HepG2 (cell line): Measurements from ENCODE around the gene ITM2A. TPM values are rescaled to one million over a fixed set of nuclear protein-coding genes. Genes with fewer than 3 reads are reported as not detected.

Experiments
- ATAC-seq: fragments of 200-7000 bp; cut with Tn5 transposase; 3 replicates; pipeline ENCODE4 v1.9.1; 2020; ENCODE audit warnings: mild to moderate bottlenecking, moderate library complexity
- Bru-seq: library from RNA; stranded (reverse); fragments of 400-500 nt; gene quantifications from one replicate; lab custom pipeline; 2021; lab: Mats Ljungman, UMichigan
- BruChase-seq, 2 experiments: library from RNA; stranded (reverse); fragments of 400-500 nt; gene quantifications; one replicate each; lab custom pipeline; 2021; lab: Mats Ljungman, UMichigan
- BruUV-seq: library from RNA; stranded (reverse); fragments of 400-500 nt; replicated peaks from 2 replicates; lab custom pipeline; 2021; lab: Mats Ljungman, UMichigan
- CTCF ChIA-PET: fragments of 300-600 bp; formaldehyde crosslinking; extraction: SDS; loops from one replicate; lab custom pipeline; 2021; ENCODE audit warnings: low total read pairs, inconsistent platforms, low intra/inter-chr PET ratio; lab: Yijun Ruan, JAX
- POLR2A ChIA-PET: fragments of 350-600 bp; sonication (Branson Sonifier 250); formaldehyde crosslinking; loops from one replicate; lab custom pipeline; 2020; ENCODE audit warnings: antibody characterized with exemption, inconsistent platforms; lab: Yijun Ruan, JAX
- DNase-seq: peaks from one replicate; pipeline ENCODE4 v3.0.0-alpha.2; 2015; ENCODE audit warnings: low spot score
- FAIRE-seq: peaks from 3 replicates; lab custom pipeline; 2011; peaks lifted over from hg19 to GRCh38; lab: Jason Lieb, UNC
- H2AFZ ChIP-seq: one replicate; pipeline ENCODE4 v1.6.1; 2011; ENCODE audit warnings: low read length, inconsistent platforms
- H3K27ac ChIP-seq: fragments of 300-600 bp; 3 replicates; pipeline ENCODE4 v1.8.0; 2011; ENCODE audit warnings: mixed run types, mild to moderate bottlenecking, mixed read lengths, low read length, inconsistent platforms; ENCODE audit not compliant: insufficient read depth; ENCODE audit errors: extremely low read length
- H3K27me3 ChIP-seq, 2 experiments: fragments of 200-600 bp in 1 of 2; 2 replicates in 1 of 2; 3 replicates in 1 of 2; pipeline versions ENCODE4 v1.6.0 to v1.8.0; 2011; ENCODE audit warnings: low read length in 2 of 2, mild to moderate bottlenecking in 2 of 2, moderate library complexity in 2 of 2, inconsistent platforms in 1 of 2; ENCODE audit not compliant: insufficient read depth in 2 of 2, control insufficient read depth in 1 of 2
- H3K36me3 ChIP-seq, 2 experiments: fragments of 200-600 bp in 1 of 2; replicated peaks in 1 of 2; 2 replicates in 1 of 2; 3 replicates in 1 of 2; pipeline versions ENCODE4 v1.5.1 to v1.8.0; 2011; ENCODE audit warnings: low read length in 2 of 2, inconsistent platforms in 1 of 2; ENCODE audit not compliant: insufficient read depth in 2 of 2, control insufficient read depth in 1 of 2
- H3K4me1 ChIP-seq: 2 replicates; pipeline ENCODE4 v1.5.1; 2012; ENCODE audit warnings: low read length, inconsistent platforms; ENCODE audit not compliant: insufficient read depth
- H3K4me2 ChIP-seq: 2 replicates; pipeline ENCODE4 v1.6.0; 2011; ENCODE audit warnings: low read depth, low read length, inconsistent platforms
- H3K4me3 ChIP-seq, 3 experiments: fragments of 200-600 bp in 1 of 3; sonication (generic), shearing (Covaris generic) in 1 of 3; replicated peaks in 1 of 3; 2 replicates each; pipeline ENCODE4 v1.5.1; 2011 to 2016; ENCODE audit warnings: low read length in 3 of 3, inconsistent platforms in 2 of 3, low read depth in 2 of 3, mild to moderate bottlenecking in 2 of 3, control low read depth in 1 of 3, mixed read lengths in 1 of 3; ENCODE audit not compliant: insufficient read depth in 1 of 3
- H3K79me2 ChIP-seq: one replicate; pipeline ENCODE4 v1.6.1; 2011; ENCODE audit warnings: low read length, inconsistent platforms; ENCODE audit not compliant: insufficient read depth
- H3K9ac ChIP-seq: 2 replicates; pipeline ENCODE4 v1.6.0; 2011; ENCODE audit warnings: mild to moderate bottlenecking, low read depth, low read length, inconsistent platforms; ENCODE audit not compliant: insufficient read depth
- H3K9me3 ChIP-seq: 2 replicates; pipeline ENCODE4 v1.5.1; 2012; ENCODE audit warnings: mild to moderate bottlenecking, low read length
- H4K20me1 ChIP-seq: 2 replicates; pipeline ENCODE4 v1.6.0; 2011; ENCODE audit warnings: inconsistent platforms, mild to moderate bottlenecking, low read length, moderate library complexity; ENCODE audit not compliant: insufficient read depth
- KLF11 ChIP-seq: IDR thresholded peaks from 2 replicates; pipeline ENCODE4 v1.6.1; 2016; ENCODE audit warnings: missing compliant biosample characterization
- MTA3 ChIP-seq: sonication (generic); formaldehyde crosslinking; IDR thresholded peaks from 2 replicates; pipeline ENCODE4 v1.4.0; 2020; ENCODE audit warnings: missing genetic modification reagents
- NCOA1 ChIP-seq: sonication (generic); formaldehyde crosslinking; IDR thresholded peaks from 2 replicates; pipeline ENCODE4 v1.9.0; 2021; ENCODE audit warnings: missing genetic modification reagents
- SRSF1 ChIP-seq: fragments of 200-400 bp; formaldehyde crosslinking; optimal IDR thresholded peaks from 2 replicates; pipeline ENCODE3; 2017; ENCODE audit warnings: mild to moderate bottlenecking, low read depth, low read length, moderate library complexity
- ZNF570 ChIP-seq: sonication (generic); formaldehyde crosslinking; IDR thresholded peaks from 2 replicates; pipeline ENCODE4 v1.4.0; 2020; ENCODE audit warnings: mild to moderate bottlenecking, missing genetic modification reagents, borderline replicate concordance
- WGBS: methylation state at CpG from one replicate; pipeline ENCODE4 v1.1.6; 2017; ENCODE audit warnings: low lambda C conversion rate; 5-methylcytosine and 5-hydroxymethylcytosine counted together
- in situ Hi-C: cut with HindIII; loops from 2 replicates; pipeline ENCODE4 v1.10.0; 2017; ENCODE audit warnings: low pct_unique_long_range_greater_than_20kb; ENCODE audit not compliant: extremely low pct_ligation_motif_present
- intact Hi-C: fragments of 100-400 bp; cut with micrococcal nuclease; formaldehyde crosslinking; loops from one replicate; pipeline ENCODE4 v1.10.0; 2022; ENCODE audit not compliant: unreplicated experiment
- long read RNA-seq, 2 experiments: library from RNA in 1 of 2; library from polyadenylated mRNA in 1 of 2; stranded (forward) in 1 of 2; unstranded in 1 of 2; transcript quantifications; one replicate each; pipeline ENCODE4 v2.0.0, GENCODE V29; 2019 to 2022
- polyA minus RNA-seq, 3 experiments: library from RNA; depleted of rRNA, polyadenylated mRNA; stranded (reverse); fragments of >200 nt; gene quantifications; 2 replicates each; pipeline ENCODE4 v1.2.3, GENCODE V29; 2011; ENCODE audit warnings: low replicate concordance in 1 of 3
- polyA plus RNA-seq, 8 experiments: library from polyadenylated mRNA; depleted of rRNA in 3 of 8; stranded (reverse) in 7 of 8; unstranded in 1 of 8; fragments of >200 nt; fragmentation: Illumina TruSeq in 4 of 8; extraction: Trizol in 4 of 8; gene quantifications; 2 replicates each; pipeline versions ENCODE4 v1.2.1 to v1.2.3, GENCODE V29; 2011 to 2016; ENCODE audit warnings: low read depth in 4 of 8, missing spikeins in 1 of 8, mixed read lengths in 1 of 8; ENCODE audit not compliant: insufficient read depth in 1 of 8
- total RNA-seq, 5 experiments: library from RNA; depleted of rRNA; stranded (reverse); fragments of >200 nt; fragmentation: Illumina TruSeq; extraction: Trizol; gene quantifications; 2 replicates each; pipeline ENCODE4 v1.2.3, GENCODE V29; 2016; ENCODE audit warnings: low read depth in 1 of 5

ITM2A gene
- total RNA-seq (2016; rRNA removed; fragmentation: Illumina TruSeq; extraction: Trizol) (not detected in 2 replicates), polyA plus RNA-seq (2011; rRNA removed) (not detected in 2 replicates), polyA minus RNA-seq (2011; rRNA and poly(A)+ RNA removed; ENCODE audit: low replicate concordance) (0.51 TPM in 1 of 2 replicates, not detected in the other), Bru-seq, nascent RNA (not detected), BruChase-seq, experiment 1, labeled RNA remaining after a 6-hour chase (percentile 11 among the genes with signal in this experiment), BruChase-seq, experiment 2, labeled RNA remaining after a 2-hour chase (percentile 10 among the genes with signal in this experiment)
- not detected in 2 replicates for total RNA-seq (2016; cell fraction: cytosol; rRNA removed; fragmentation: Illumina TruSeq; extraction: Trizol; ENCODE audit: low read depth)
- not detected in 2 replicates for total RNA-seq (2016; cell fraction: insoluble cytoplasmic fraction; rRNA removed; fragmentation: Illumina TruSeq; extraction: Trizol)
- total RNA-seq (2016; cell fraction: membrane; rRNA removed; fragmentation: Illumina TruSeq; extraction: Trizol), result not detected in 2 replicates
- total RNA-seq (2016; cell fraction: nucleus; rRNA removed; fragmentation: Illumina TruSeq; extraction: Trizol), result not detected in 2 replicates
- polyA plus RNA-seq (2011; cell fraction: cytosol; rRNA removed), result 0.03 TPM in 1 of 2 replicates, not detected in the other
- 0.10 TPM in 1 of 2 replicates, not detected in the other for polyA plus RNA-seq (2011; cell fraction: nucleus; rRNA removed)
- not detected in 2 replicates for polyA plus RNA-seq (2012)
- polyA plus RNA-seq (2016; cell fraction: cytosol; fragmentation: Illumina TruSeq; extraction: Trizol; ENCODE audit: low read depth), result not detected in 2 replicates
- not detected in 2 replicates for polyA plus RNA-seq (2016; cell fraction: insoluble cytoplasmic fraction; fragmentation: Illumina TruSeq; extraction: Trizol; ENCODE audit: low read depth)
- polyA plus RNA-seq (2016; cell fraction: membrane; fragmentation: Illumina TruSeq; extraction: Trizol; ENCODE audit: low read depth), result not detected in 2 replicates
- not detected in 2 replicates for polyA plus RNA-seq (2016; cell fraction: nucleus; fragmentation: Illumina TruSeq; extraction: Trizol; ENCODE audit: insufficient read depth, low read depth)
- not detected in 2 replicates for polyA minus RNA-seq (2011; cell fraction: cytosol; rRNA and poly(A)+ RNA removed)
- polyA minus RNA-seq (2011; cell fraction: nucleus; rRNA and poly(A)+ RNA removed), result not detected in 2 replicates
- long read RNA-seq, experiment 1, result 0 reads
- long read RNA-seq, experiment 2, result 0 reads

DNA sequence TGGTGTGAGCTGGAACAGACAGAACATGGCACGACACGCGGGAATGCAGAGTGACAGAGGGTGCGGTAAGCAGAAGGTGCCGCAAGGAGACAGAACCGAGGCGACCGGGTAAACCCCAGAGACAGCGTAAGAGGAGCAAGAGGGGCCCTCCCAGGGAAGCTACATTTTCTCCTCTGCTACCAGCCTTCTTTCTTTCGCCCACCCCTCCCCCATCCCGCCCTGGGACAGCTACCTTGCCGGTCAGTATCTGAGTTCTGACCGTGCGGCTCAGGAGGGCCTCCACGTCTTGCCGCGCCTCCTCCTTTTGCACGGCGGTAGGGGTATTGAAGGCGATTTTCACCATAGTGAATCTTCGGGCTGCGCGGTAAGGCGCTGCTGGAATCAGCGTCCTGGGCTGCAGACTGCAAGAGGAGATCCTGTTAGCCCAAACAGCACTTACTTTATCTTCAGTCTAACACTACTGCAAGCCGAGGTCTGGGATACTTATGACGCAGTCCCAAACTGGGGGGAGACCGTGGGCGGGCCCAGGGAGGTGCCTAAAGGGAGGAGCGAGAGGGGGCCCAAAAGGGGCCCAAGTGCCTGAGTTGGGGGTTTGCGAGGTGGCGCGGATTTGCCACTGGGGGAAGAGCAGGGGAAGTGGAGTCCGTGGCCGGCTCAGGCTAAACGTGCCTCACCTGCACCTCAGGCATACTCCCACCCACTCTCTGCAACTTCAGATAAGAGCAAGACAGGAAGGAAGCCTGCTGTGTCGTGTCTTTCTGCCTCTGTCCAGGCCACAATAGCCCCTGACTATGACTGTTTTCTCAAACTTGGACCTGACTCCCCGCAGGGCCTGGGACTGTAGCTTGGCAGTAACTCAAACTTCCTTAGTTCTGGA, at the start of gene ITM2A:
Gene ITM2A (minus strand): TSS at position 462 of the 877 bp plus-strand sequence. CDS start 119 bp downstream, at position 343.
- intact Hi-C loops, result no loop called here
- Histone ChIP-seq H3K27ac (no peak within 1 kb of the TSS), H3K4me2 (no peak within 1 kb of the TSS), H3K4me1 (no peaks in the 10 kb centered on the region), H3K27me3 (no peaks in the 10 kb centered on the region), H2AFZ (no peak within 1 kb of the TSS), H3K9me3 (no peaks in the 10 kb centered on the region), H3K9ac (no peak within 1 kb of the TSS), H3K4me3 (no peak within 1 kb of the TSS), H3K36me3 (no peaks in the 10 kb centered on the region), H4K20me1 (no peaks in the 10 kb centered on the region), H3K79me2 (no peaks in the 10 kb centered on the region)
- BruUV-seq, result no TSS peak
- CTCF ChIA-PET, result no interaction called here
- ATAC-seq, result no peak
- TF ChIP-seq MTA3 (CRISPR knock-in tag) (no peak), SRSF1 (no peak), KLF11 (no peak), NCOA1 (no peak), ZNF570 (no peak)
- 56% methylated on average over 14 of the region's 38 CpGs for WGBS
- FAIRE-seq, result no peak
- in situ Hi-C loops, result no loop called here
- POLR2A ChIA-PET, result no interaction called here
- DNase-seq, result no peak
